Activated CD4-positive, alpha-beta T cell treated with anti-CD3 and anti-CD28 coated beads, Interleukin-2, amount 10 ng/mL, durations not matched to agents 24 days and 14 days (primary cell): ENCODE data around the gene CRHR2. TPM values are rescaled to one million over a fixed set of nuclear protein-coding genes. Genes with fewer than 3 reads are reported as not detected.
"Not testable (repeated sequence)": the region's sequence is repeated elsewhere in the genome, so short reads cannot be mapped to it uniquely, and the experiment has no call there.

ENCODE experiments used
- DNase-seq: peaks from one replicate; pipeline ENCODE4 v3.0.0; 2022
- H3K27ac Mint-ChIP-seq: one replicate; pipeline ENCODE4 v1.8.0; 2022; ENCODE audit warnings: mild to moderate bottlenecking, mixed read lengths
- H3K27me3 Mint-ChIP-seq: one replicate; pipeline ENCODE4 v1.8.0; 2022; ENCODE audit warnings: mixed read lengths
- H3K36me3 Mint-ChIP-seq: one replicate; pipeline ENCODE4 v1.8.0; 2022; ENCODE audit warnings: low read depth, mild to moderate bottlenecking, mixed read lengths
- H3K4me1 Mint-ChIP-seq: one replicate; pipeline ENCODE4 v1.8.0; 2021; ENCODE audit warnings: mixed read lengths
- H3K4me3 Mint-ChIP-seq: one replicate; pipeline ENCODE4 v1.8.0; 2022; ENCODE audit warnings: mild to moderate bottlenecking, moderate library complexity, mixed read lengths
- H3K9me3 Mint-ChIP-seq: one replicate; pipeline ENCODE4 v1.8.0; 2021; ENCODE audit warnings: mixed read lengths
- intact Hi-C: fragments of 100-400 bp; cut with micrococcal nuclease; formaldehyde crosslinking; loops from one replicate; pipeline ENCODE4 v1.15.1; 2023
- total RNA-seq: library from RNA; stranded (reverse); gene quantifications from 2 replicates; pipeline ENCODE4 v1.2.3, GENCODE V29; 2022

The CRHR2 gene
- total RNA-seq, result not detected in 2 replicates

DNA sequence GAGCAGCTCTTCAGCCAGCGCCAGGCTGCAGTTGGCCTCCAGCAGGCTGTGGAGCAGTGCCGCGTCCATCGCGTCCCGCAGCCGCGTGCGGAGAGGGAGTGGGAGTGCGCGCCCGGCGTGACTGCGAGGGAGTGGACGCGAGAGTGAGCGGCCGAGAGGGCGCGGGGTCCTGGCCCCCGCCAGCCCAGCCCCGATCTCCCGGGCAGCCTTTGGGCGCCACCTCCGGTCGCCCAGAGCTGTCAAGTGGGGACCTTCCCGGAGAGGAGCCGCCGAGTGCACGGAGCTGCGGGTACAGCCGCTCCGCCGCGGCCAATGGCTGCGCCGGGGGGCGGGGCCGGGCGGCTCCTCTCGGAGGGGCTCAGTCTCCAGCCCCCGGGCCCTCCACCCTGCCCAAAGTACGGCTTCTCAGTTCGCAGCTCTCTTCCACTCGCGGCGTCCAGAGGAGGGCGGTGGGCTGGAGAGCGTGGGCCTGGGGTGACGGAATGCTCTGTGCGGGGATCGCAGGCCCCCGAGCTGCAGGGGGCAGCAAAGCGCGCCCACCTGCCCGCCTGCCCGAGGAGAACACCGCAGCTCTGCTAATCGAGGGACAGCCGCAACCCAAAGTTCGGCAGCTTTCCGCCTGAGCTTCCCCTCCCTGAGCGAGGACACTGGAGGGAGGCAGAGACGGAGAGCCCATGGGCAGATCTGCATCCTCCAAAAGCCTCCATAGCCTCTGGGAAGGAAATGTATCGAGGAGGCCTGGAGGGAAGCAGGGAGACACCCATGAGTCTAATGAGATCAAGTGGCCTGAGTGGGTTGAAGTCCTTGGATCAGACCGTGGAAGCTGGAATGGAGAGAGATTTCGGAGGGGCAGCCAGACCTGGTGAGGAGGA, at the start of gene CRHR2:
Gene CRHR2, minus strand, starts transcription at position 245 of the 872 bp plus-strand sequence. Its CDS starts 176 bp downstream, at position 69.
- H3K4me3 Mint-ChIP-seq, result peak within 1 kb of the TSS; percentile 68
- H3K9me3 Mint-ChIP-seq, result no peaks in the 10 kb centered on the region
- H3K36me3 Mint-ChIP-seq, result no peaks in the 10 kb centered on the region
- DNase-seq, result peak; percentile 76
- intact Hi-C loops, result no loop called here
- H3K27me3 Mint-ChIP-seq, result peaks cover 70% of the 10 kb centered on the region
- H3K27ac Mint-ChIP-seq, result no peak within 1 kb of the TSS
- peaks cover 9% of the 10 kb centered on the region for H3K4me1 Mint-ChIP-seq

DNA sequence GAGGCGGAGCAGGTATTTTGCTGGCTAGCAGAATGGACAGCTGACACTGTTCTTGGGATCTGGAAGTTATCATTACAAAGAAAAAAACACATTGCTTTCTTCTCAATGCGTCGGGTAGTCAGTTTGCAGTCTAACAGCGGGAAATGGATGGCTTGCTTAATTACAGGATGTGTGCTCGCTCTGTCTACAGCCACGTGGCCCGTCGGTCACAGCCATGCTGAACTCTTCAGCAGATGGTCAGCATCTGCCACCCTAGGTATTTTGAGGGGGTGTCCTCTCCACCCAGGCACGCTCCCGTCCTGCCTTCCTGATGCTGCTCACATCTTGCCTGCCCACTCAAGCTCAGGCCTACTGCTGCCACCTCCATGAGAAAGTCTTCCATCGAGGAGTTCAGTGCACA, 49.3 kb upstream of the CRHR2 start:
- Mint-ChIP-seq H3K27ac (peak overlapping the region; percentile 3), H3K27me3 (no peaks in the 10 kb centered on the region), H3K4me3 (no peak overlapping the region), H3K36me3 (no peaks in the 10 kb centered on the region), H3K4me1 (peaks cover 37% of the 10 kb centered on the region), H3K9me3 (no peaks in the 10 kb centered on the region)
- intact Hi-C loops, result no loop called here
- no peak for DNase-seq

DNA sequence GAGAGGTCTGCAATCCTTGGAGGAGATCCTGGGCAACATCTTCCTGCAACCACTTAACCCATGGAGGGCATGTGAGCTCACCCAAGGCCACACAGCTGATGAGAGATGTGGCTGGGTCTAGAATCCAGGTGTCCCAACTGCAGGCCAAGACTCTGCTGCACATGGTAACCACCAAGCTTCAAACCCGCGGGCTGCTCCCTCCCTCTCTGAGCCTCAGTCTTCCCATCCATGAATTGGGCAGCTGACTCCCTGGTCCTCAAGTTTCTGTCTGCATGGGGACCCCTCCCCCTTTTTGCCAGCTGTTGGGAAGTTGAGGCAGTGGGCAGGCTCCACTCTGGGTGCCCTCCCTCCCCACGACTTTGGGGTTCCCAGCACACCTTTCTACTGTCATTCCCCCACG, 48.7 kb upstream of the CRHR2 start:
- H3K27me3 Mint-ChIP-seq, result no peaks in the 10 kb centered on the region
- H3K27ac Mint-ChIP-seq, result peak overlapping the region; percentile 3
- no peak for DNase-seq
- no peaks in the 10 kb centered on the region for H3K36me3 Mint-ChIP-seq
- peaks cover 41% of the 10 kb centered on the region for H3K4me1 Mint-ChIP-seq
- no peaks in the 10 kb centered on the region for H3K9me3 Mint-ChIP-seq
- intact Hi-C loops, result no loop called here
- H3K4me3 Mint-ChIP-seq, result no peak overlapping the region

DNA sequence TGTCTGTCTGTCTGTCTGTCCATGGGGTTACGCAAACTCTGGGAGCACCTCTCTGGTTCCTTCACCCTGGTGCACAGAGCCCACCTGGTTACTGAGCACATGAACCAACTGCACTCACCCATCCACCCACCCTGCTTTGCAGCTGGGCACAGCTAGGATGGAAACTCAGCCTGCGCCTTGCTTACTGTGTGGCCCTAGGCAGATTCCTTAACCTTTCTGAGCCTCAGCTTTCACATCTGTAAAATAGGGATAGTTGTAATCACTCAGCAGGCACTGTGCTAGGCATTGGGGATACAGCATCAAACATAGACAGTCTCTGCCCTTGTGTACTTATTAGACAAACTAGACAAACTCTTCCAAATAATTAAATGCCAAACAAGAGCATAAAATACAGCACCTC, 47.8 kb upstream of the CRHR2 start:
- peaks cover 48% of the 10 kb centered on the region for H3K4me1 Mint-ChIP-seq
- intact Hi-C loops, result no loop called here
- H3K27ac Mint-ChIP-seq, result no peak overlapping the region
- H3K36me3 Mint-ChIP-seq, result no peaks in the 10 kb centered on the region
- H3K9me3 Mint-ChIP-seq, result no peaks in the 10 kb centered on the region
- H3K4me3 Mint-ChIP-seq, result no peak overlapping the region
- H3K27me3 Mint-ChIP-seq, result no peaks in the 10 kb centered on the region
- no peak for DNase-seq

DNA sequence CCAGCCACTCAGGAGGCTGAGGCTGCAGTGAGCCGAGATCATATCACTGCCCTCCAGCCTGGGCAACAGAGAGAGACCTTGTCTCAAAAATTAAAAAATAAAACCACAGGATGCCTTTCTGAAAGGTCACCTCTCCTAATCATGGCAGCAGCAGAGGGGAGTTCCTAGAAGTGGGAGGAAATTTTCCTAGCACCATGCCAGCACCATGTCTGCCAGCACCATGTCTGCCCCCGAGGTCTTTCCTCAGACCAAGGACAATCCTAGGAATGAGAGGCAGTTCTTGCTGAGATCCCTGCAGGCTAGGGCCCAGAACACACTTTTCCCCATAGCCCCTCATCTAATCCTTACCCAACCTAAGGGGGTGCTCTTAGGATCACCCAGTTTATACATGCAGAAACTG, 47.4 kb upstream of the CRHR2 start:
- no peak overlapping the region for H3K4me3 Mint-ChIP-seq
- no peak overlapping the region for H3K27ac Mint-ChIP-seq
- no peaks in the 10 kb centered on the region for H3K9me3 Mint-ChIP-seq
- no peaks in the 10 kb centered on the region for H3K27me3 Mint-ChIP-seq
- DNase-seq, result no peak
- H3K36me3 Mint-ChIP-seq, result no peaks in the 10 kb centered on the region
- intact Hi-C loops, result no loop called here
- peaks cover 50% of the 10 kb centered on the region for H3K4me1 Mint-ChIP-seq

DNA sequence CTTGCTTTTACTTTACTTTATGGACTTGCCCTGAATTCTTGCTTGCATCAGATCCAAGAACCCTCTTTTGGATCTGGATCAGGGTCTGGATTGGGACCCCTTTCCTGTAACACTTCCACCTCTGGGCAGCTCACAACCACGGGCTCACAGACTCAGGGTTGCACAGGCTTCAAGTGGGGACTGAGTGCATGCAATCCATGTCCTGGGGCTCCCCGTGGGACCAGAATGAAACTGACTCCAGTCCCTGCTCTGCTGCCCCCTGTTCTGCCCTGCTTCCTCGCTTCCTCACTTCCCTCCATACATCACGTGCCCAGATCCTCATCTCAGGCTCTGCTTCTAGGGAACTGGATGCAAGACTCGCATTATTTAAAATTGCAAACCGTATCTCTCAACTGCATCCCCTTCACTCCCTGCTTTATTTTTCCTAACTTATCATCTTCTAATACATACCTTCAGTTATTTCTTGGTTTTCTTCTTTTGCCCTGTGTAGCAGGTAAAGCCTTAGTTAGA, 46.4 kb upstream of the CRHR2 start:
- DNase-seq, result no peak
- no peaks in the 10 kb centered on the region for H3K36me3 Mint-ChIP-seq
- no peak overlapping the region for H3K27ac Mint-ChIP-seq
- H3K9me3 Mint-ChIP-seq, result no peaks in the 10 kb centered on the region
- H3K4me3 Mint-ChIP-seq, result no peak overlapping the region
- H3K4me1 Mint-ChIP-seq, result peaks cover 50% of the 10 kb centered on the region
- intact Hi-C loops, result no loop called here
- no peaks in the 10 kb centered on the region for H3K27me3 Mint-ChIP-seq

DNA sequence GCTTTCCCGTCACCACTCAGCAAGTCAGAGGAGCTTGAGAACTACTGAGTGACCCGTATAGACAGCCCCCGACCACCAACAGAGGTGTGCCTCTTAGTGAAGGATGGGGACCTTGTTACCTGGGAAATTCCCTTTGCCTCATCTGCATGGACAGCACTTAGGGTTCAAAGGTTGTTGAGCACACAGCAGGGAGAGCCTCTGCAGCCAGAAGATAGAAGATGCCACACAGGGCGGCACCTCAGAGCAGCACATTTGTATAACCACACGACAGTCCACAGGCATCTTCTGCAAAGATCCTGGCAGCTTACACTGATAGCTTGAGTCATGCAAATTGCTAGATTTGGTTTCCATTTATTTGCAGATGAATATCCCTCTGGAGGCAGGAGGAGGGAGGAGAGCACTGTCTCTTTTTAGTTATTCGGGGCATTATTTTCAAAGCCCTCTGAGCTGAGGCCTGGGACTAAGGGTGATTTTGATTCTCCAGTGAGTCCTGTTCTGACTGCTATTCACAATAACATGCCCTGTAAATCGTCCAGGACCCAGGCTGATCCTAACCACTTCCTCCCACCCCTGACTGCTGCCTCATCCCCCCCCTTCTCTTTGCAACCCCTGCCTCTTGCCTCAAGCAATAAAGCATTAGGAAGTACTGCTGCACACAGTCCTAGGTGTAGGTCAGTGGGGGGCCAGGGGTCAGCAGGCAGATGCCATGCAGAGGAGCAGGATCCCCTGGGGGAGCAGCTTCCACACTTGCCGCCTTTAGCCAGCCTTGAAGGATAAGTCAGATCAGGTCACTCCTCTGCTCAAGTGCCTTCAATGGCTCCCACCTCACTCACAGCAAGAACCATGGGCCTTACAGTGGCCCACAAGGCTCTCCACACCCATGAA, 45.0 kb upstream of the CRHR2 start:
- H3K9me3 Mint-ChIP-seq, result no peaks in the 10 kb centered on the region
- H3K27ac Mint-ChIP-seq, result peak overlapping the region; percentile 82
- DNase-seq, result peak; percentile 86
- H3K4me1 Mint-ChIP-seq, result peaks cover 50% of the 10 kb centered on the region
- no peaks in the 10 kb centered on the region for H3K36me3 Mint-ChIP-seq
- intact Hi-C loops, result loop anchor here (1.0 kb wide), 1 partner anchor 11 kb away; no protein-coding TSS in a partner anchor
- peak overlapping the region; percentile 73 for H3K4me3 Mint-ChIP-seq
- H3K27me3 Mint-ChIP-seq, result no peaks in the 10 kb centered on the region

DNA sequence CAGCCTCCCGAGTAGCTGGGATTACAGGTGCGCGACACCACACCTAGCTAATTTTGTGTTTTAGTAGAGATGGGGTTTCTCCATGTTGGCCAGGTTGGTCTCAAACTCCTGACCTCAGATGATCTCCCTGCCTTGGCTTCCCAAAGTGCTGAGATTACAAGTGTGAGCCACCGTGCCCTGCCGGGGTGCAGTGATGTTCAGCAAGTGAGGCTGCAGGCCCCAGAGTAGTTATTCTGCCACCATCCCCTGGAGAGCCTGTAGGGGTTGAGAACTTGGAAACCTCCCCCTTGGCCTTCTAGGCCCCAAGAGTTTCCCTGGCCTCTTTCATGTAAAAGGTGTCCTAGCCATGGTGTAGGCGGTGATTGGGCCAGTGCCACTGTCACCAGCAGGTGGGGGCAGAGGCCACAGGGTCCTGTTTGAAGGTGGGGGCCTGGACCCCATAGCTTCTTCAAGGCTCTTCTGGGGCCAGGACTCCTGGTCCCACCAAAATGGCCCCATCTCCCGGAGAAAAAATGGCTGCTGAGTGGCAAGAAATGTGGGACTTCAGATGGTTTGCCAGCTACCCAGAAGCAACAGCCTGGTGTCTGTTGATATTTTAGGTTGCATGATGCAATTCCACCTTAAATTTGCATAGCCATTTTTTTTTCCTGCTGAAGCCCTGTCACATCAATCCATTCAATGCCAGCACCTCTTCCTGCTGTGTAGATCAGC, 44.2 kb upstream of the CRHR2 start:
- DNase-seq, result no peak
- Mint-ChIP-seq H3K9me3 (no peaks in the 10 kb centered on the region), H3K4me3 (peak overlapping the region; percentile 73), H3K27me3 (no peaks in the 10 kb centered on the region), H3K27ac (peak overlapping the region; percentile 82), H3K36me3 (no peaks in the 10 kb centered on the region), H3K4me1 (peaks cover 47% of the 10 kb centered on the region)
- intact Hi-C loops, result loop anchor here (1.0 kb wide), 1 partner anchor 12 kb away; no protein-coding TSS in a partner anchor

DNA sequence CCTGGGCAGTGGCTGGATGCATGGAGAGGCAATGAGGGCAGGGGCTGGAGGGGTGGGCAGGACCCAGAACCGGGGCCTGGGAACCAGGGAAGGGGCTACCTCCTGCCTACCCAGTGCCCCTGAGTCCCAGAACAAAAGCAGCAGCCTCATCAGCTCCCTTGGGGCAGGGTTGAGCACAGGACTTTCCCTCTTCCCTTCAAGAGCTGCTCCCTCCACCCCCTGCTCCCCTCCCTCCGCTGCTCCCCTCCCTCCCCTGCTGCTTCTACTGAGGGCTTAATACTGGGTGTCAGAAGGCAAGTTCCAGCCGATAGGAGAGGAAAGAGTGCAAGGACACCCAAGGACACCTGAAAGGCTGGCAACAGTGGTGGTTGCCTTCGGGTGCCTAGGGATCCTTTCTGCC, 41.5 kb upstream of the CRHR2 start:
- intact Hi-C loops, result no loop called here
- Mint-ChIP-seq H3K9me3 (peaks cover 12% of the 10 kb centered on the region), H3K36me3 (peaks cover 9% of the 10 kb centered on the region), H3K27me3 (no peaks in the 10 kb centered on the region), H3K4me1 (peaks cover 35% of the 10 kb centered on the region), H3K27ac (no peak overlapping the region), H3K4me3 (no peak overlapping the region)
- DNase-seq, result no peak

DNA sequence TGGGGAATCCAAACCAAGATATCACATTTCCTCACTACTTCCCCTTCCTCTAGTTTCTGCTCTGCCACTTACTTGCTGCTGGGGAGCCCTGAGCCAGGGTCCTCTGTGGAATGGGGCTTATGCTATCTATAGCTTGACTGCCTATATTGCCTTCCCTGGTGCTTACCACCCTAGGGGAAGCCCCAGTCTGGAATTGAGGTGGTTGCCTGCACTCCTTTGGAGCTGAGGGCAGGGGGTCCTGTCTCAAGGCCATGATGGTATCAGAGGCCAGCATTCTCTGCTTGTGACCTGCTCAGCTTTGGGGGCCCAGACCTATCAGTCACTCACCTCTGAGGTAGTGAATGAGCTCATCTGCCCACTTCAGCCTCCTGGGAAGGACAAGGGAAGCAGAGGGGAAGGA, 40.4 kb upstream of the CRHR2 start:
- Mint-ChIP-seq H3K4me1 (peaks cover 24% of the 10 kb centered on the region), H3K4me3 (no peak overlapping the region), H3K9me3 (peaks cover 21% of the 10 kb centered on the region), H3K27me3 (no peaks in the 10 kb centered on the region), H3K36me3 (peaks cover 19% of the 10 kb centered on the region), H3K27ac (no peak overlapping the region)
- DNase-seq, result no peak
- intact Hi-C loops, result no loop called here

DNA sequence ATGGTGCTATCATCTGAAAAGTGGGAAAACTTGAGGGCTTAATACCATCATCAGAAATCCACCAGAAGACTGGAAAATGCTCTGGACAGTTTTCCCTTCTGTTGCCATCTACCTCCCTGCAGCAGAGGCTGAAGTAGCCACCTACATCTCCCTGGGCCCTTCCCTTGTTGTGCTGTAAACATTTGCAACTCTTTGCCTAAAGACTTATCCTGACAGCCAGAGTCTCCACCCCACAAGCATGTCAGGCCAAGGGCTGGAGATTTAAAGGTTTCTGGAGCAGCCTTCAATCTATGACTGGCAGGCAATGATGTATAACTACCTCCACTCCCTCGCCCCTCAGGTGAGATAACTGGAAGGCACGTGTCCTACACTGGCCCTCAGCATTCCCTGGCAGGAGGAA, 39.9 kb upstream of the CRHR2 start:
- intact Hi-C loops, result no loop called here
- H3K27me3 Mint-ChIP-seq, result no peaks in the 10 kb centered on the region

DNA sequence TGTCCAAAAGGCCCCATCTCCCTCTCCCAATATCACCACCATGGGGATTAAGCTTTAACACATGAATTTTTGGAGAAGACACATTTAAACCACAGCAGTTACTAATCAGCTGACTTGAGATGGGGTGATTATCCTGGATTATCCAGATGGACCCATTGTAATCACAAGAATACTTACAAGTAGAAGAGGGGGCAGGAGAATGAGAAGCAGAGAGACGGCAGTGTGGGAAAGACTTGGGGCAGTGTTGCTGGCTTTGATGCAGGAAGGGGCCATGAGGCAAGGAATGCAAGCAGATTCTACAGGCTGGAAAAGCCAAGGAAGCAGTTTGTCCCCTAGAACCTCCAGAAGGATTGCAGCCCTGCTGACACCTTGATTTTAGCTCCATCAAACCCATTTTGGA, 39.0 kb upstream of the CRHR2 start:
- Mint-ChIP-seq H3K27me3 (no peaks in the 10 kb centered on the region), H3K36me3 (peaks cover 26% of the 10 kb centered on the region), H3K4me1 (peaks cover 9% of the 10 kb centered on the region), H3K27ac (no peak overlapping the region), H3K4me3 (no peak overlapping the region), H3K9me3 (peaks cover 27% of the 10 kb centered on the region)
- no peak for DNase-seq
- intact Hi-C loops, result no loop called here

More for the DNA sequence above, 39.9 kb upstream of the CRHR2 start:
- Mint-ChIP-seq H3K4me3 (no peak overlapping the region), H3K9me3 (peaks cover 24% of the 10 kb centered on the region), H3K4me1 (peaks cover 19% of the 10 kb centered on the region), H3K36me3 (peaks cover 22% of the 10 kb centered on the region), H3K27ac (no peak overlapping the region)
- no peak for DNase-seq

DNA sequence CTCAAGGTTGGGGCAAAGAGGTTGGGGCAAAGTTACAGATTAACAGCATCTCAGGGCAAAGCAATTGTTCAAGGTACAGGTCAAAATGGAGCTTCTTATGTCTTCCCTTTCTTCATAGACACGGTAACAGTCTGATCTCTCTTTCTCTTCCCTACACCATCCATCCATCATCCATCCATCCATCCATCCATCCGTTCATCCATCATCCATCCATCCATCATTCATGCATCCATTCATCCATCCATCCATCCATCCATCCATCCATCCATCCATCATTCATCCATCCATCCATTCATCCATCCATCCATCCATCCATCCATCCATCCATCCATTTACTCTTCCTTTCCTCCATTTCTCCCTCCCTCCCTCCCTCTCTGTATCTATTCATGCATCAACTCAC, 37.2 kb upstream of the CRHR2 start:
- Mint-ChIP-seq H3K9me3 (peaks cover 27% of the 10 kb centered on the region), H3K36me3 (peaks cover 26% of the 10 kb centered on the region)
- H3K4me1 Mint-ChIP-seq, H3K27me3 Mint-ChIP-seq, H3K4me3 Mint-ChIP-seq, H3K27ac Mint-ChIP-seq, intact Hi-C loops, DNase-seq: not testable (repeated sequence)
